Measurements from ENCODE around the gene BRD4.

Gene BRD4

GRCh38 chr19:15188851-15189250 is 143.5 kb downstream of the BRD4 start:
- no peak for DNase-seq (ENCODE audit: low spot score)
- in situ Hi-C loops (cut with MboI; ENCODE audit: low sequenced_read_pairs, unreplicated experiment): no loop called here
- TF ChIP-seq CTCF (IDR thresholded peaks at IDR 0.05; ENCODE audit: borderline replicate concordance, control extremely low read depth, extremely low read depth, insufficient read depth, missing control alignments): no peak

DNA sequence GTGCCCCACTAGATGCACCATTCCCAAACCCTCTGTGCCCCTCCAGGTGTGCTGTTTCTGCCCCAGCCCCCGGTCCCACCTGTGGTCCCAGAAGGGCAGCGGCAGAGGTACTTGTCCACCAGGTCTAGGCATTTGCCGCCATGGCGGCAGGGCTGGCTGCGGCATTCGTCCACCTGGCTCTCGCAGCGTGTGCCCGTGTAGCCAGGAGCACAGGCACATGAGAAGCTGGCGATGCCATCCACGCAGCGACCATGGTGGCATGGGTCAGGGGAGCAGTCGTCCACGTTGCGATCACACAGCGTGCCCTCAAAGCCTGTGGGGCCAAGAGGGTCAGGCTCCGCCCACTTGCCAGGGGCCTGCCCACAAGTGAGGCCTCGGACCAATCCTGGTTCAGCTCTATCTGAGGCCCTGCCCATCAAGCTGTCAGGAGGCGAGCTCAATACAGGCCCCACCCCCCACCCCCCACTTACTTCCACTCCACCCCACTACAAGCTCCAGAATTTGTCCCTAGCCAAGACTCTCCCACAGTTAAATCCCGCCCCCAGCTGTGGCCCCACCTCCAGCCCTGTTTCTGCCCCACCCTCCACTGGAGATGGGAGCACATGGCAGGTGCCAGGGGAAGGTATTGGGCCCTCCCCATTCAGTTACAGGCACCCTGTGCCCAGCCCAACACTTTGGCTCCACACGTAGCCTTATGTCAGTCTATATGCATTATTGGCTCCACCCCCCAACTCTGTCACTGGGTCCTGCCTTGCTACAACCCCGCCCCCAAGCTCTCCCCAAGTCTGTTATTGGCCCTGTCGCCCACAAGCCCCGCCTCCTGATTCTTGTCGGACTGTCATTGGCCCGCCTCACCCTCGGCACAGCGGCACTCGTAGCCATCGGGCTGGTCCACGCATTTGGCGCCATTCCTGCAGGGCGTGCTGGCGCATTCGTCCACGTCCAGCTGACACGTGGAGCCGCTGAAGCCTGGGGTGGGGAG is 145.0 kb downstream of the BRD4 start:
- DNase-seq (ENCODE audit: low spot score): no peak
- in situ Hi-C loops (cut with MboI; ENCODE audit: low sequenced_read_pairs, unreplicated experiment): no loop called here
- TF ChIP-seq CTCF (IDR thresholded peaks at IDR 0.05; ENCODE audit: borderline replicate concordance, control extremely low read depth, extremely low read depth, insufficient read depth, missing control alignments): no peak

Data from GM13976 (cell line).